Inflammatory macrophage treated with lipopolysaccharide for 1 hour (primary cell): Measurements from ENCODE around the gene PCNT.

ENCODE experiments used
- DNase-seq, 2 donors: peaks; one replicate each; pipeline ENCODE4 v3.0.0-alpha.2; 2020 to 2022

The PCNT gene, protein sequence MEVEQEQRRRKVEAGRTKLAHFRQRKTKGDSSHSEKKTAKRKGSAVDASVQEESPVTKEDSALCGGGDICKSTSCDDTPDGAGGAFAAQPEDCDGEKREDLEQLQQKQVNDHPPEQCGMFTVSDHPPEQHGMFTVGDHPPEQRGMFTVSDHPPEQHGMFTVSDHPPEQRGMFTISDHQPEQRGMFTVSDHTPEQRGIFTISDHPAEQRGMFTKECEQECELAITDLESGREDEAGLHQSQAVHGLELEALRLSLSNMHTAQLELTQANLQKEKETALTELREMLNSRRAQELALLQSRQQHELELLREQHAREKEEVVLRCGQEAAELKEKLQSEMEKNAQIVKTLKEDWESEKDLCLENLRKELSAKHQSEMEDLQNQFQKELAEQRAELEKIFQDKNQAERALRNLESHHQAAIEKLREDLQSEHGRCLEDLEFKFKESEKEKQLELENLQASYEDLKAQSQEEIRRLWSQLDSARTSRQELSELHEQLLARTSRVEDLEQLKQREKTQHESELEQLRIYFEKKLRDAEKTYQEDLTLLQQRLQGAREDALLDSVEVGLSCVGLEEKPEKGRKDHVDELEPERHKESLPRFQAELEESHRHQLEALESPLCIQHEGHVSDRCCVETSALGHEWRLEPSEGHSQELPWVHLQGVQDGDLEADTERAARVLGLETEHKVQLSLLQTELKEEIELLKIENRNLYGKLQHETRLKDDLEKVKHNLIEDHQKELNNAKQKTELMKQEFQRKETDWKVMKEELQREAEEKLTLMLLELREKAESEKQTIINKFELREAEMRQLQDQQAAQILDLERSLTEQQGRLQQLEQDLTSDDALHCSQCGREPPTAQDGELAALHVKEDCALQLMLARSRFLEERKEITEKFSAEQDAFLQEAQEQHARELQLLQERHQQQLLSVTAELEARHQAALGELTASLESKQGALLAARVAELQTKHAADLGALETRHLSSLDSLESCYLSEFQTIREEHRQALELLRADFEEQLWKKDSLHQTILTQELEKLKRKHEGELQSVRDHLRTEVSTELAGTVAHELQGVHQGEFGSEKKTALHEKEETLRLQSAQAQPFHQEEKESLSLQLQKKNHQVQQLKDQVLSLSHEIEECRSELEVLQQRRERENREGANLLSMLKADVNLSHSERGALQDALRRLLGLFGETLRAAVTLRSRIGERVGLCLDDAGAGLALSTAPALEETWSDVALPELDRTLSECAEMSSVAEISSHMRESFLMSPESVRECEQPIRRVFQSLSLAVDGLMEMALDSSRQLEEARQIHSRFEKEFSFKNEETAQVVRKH (N-terminal part only)

DNA sequence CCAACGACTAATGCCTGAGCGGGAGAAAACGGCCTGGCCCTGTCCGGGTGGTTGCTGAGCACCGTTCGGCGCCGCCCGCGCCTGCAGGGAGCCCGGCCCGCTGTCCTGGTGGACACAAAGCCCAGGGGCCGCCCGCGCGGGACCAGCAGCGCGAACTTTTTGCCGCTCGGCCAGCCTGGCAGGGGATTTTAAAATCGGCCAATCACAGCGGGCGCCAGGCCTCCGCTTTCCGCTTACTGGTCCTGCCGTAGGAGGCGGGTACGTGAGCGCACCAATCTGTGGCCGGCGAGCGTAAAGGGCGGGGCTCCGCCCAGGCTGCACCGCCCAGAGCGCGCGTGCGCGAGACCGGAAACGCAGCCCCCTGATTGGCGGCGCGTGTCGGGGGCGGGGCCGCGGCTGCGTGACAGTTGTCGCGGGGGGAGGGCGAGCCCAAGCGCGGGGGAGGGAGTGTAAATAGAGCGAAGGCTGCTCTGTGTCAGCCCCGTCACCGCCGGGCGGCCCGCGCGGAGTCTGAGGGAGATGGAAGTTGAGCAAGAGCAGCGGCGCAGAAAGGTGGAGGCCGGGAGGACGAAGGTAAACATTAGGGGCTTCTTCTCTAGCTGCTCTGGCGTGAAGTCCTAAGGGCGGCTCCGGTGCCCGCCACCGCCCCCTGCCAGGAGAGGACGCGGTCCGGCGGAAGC, at the start of gene PCNT, which contains the start of gene C21orf58:
TSS of gene PCNT (plus strand) at position 447 of the 680 bp plus-strand sequence. CDS start at position 520, 73 bp downstream.
TSS of gene C21orf58 (minus strand) at position 161 of the 680 bp plus-strand sequence. CDS start 1,132 bp downstream, outside the sequence.
- peak; percentile 96 to 98 for DNase-seq

- no peak for DNase-seq
Observed at GRCh38 chr21:46274797-46275390, 49.1 kb upstream of the PCNT start.

- peak in 1 of 2 donors; percentile 32 for DNase-seq
Observed at GRCh38 chr21:46284077-46284644, 39.8 kb upstream of the PCNT start.

GRCh38 chr21:46284733-46285132, 39.2 kb upstream of the PCNT start:
- peak; percentile 62 to 65 for DNase-seq

DNA sequence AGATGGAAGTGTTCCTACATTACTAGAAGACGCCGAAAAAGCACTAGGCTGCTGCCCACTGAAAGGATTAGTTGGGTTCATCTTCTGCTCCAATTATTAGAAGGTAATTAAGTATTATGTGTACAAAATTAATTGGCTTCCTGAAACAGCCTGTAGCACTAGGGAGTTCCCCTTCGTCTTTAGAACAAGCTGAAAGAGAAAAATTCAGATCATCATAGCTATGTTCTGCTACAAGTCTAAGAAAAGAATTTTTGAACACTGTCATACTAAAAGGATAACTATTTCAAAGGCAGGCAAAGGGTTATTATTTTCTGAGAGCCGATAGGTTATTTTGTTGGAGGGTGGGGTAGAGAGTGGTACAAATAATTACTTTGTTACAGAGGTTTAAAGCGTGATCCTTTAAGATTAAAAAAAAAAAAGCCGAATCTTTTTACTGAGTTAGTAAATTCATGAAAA, 38.7 kb upstream of the PCNT start, which contains the start of gene MCM3AP:
TSS of gene MCM3AP (minus strand) at position 406 of the 456 bp plus-strand sequence. CDS start at position 81, 325 bp downstream.
- DNase-seq: no peak

DNA sequence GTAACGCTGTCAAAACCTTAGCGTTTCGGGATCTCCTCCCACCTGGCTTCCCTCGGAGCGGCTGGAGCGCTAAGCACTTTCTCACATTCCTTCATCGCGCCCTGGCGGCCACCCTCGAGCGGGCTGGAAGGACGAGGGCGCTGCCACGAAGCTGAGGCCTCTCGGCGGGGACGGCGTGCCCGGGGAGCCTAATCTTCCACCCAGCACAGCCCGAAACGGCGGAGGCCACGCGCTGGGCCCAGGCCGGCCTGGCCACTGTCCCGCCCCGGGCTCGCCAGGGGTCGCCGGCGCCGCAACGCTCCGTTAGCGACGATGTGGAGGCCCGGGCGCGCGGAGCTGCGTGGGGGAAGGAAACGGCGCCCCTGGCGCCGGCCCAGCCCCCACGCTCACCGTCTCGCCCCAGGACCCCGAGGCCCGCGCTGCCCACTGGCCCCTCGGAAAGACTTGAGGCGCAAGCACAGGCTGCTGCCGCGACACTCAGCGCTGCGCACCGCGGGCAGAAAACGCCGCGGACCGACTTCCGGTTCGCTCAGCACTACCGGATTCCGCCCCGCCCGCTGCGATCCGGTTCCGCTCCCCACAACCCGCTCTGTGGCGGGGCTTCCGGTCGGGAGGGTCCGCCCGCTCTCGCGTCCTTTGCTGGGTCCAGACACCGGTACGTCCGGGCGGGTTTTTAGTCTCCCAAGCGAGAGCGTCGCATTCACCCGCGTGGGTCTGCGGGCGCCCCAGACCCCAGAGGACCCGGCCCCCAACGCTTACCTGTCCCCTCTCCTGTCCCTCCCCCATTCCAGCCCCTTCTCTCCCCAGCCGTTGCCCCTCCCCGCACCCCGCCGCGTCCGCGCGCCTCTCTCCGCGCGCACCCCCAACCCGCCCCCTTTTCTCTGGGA, 38.0 kb upstream of the PCNT start, which contains the start of gene YBEY:
TSS of gene YBEY (plus strand) at position 582 of the 887 bp plus-strand sequence. CDS start 572 bp downstream, outside the sequence.
- DNase-seq: peak; percentile 83 to 93

GRCh38 chr21:46286648-46287002, 37.3 kb upstream of the PCNT start:
- DNase-seq: peak; percentile 75 to 80

DNA sequence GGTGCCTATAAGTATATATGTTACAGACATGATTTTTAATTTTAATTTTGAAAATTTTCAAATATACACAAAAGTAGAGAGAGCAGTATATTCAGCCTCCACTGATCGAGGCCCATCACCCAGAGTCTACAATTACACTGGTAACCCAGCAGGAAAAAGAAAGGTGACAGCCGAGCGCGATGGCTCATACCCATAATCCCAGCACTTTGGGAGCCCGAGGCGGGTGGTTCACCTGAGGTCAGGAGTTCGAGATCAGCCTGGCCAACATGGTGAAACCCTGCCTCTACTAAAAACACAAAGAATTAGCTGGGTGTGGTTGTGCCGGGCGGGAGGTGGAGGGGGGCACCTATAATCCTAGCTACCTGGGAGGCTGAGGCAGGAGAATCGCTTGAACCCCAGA, 36.4 kb upstream of the PCNT start:
- no peak for DNase-seq

DNA sequence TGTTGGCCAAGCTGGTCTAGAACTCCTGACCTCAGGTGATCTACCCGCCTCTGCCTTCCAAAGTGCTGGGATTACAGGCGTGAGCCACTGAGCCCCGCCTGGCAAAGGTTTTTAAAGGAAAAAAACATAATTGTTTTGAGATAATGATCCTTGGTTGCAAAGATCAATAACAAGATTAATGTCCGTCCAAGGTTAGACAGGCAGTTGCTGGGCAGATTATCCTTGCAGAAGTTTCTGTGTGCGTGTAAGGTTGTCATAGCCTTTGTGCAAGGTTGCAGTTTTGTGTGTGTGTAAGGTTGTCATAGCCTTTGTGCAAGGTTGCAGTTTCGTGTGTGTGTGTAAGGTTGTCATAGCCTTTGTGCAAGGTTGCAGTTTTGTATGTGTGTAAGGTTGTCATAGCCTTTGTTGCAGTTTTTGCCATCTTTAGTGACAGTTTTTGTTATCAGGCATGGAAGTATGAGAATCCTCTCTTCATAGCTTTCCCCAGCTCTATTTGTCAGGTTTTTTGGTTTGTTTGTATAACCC, 34.2 kb upstream of the PCNT start:
- no peak for DNase-seq

GRCh38 chr21:46291561-46291960, 32.4 kb upstream of the PCNT start:
- DNase-seq: no peak

DNA sequence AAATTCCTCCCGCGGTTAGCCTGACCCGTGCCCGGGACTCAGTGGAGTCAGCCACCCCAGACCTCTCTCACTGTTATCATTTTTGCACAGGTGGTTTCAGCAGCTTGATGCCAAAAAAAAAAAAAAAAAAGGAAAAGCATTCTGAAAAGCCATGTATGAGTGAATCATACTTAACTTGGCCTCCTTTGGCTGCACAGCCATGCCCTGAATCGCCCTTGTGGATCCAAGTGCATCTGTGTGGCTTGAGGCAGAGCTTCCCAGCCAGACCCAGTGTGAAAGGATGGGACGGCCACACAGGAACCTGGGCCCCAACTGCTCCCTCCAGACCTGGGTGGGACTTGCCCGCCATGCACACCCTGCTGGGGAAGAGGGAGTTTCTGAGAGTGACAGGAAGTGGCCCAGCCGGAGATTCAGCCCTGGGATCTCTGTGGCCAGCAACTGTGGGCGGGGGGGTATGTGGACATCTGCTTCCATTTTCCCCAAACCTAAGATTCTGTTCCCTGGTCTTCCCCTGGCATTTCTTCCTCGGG, 29.2 kb upstream of the PCNT start:
- DNase-seq: peak; percentile 80 to 83

DNA sequence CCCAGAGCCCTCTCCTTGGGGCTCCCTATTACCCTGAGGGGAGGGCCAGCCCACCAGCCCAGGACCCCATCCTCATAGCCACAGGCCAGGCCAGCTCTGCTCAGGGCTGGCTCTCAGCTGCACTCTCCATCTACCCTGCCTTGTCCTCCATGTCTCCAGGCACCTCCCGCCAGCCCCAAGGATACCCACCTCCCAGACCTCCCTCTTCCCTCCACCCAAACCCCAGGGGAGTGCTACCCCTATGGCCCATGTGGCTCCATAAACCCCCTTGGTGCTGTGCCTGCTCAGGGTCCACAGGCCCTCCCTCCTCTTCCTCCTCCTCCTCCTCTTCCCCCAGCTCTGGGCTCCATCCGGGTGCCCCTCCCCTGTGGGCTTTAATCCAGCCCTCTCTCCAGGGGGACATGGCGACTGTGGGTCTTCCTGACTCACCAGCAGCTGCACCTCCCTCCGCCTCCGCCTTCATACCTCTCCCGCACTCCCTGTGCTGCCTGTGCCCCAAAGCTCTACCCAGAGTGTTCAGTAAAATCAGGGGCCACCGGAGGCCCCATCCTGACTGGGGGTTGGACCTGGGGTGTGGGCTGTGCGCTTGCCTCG, 28.7 kb upstream of the PCNT start:
- DNase-seq: no peak

DNA sequence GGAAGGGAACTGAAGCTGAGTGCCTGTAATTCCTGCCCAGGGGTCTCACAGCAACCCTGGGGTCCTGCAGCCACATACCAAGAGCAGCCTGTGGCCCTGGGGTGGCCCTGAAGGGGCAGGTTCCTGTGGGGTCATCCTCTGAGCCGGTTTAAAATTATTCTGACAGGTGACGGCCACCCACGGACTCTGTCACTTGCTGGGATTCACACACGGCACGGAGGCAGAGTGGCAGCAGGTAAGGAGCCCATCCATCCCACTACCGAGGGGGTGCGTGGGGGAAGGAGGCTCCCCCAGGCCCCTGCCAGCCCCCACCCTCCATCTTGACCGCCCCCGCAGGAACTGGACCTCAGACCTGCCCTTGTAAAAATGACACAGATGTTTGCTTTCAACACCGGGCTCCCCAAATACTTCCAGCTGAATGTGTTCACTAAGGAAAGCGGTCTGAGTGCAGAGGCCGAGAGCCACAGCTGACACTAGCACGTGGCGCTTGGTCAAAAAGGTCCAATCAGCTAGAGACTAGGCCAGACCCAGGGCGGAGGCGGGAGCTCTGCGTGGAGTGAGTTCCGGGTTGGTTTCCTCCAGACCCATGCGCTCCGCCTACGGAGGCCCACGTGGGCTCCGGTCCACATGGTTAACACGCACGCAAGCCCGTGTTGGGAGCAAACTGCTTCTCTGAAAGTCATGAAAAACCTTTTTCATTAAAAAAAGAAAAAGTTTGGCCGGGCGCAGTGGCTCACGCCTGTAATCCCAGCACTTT, 27.8 kb upstream of the PCNT start:
- peak; percentile 84 to 89 for DNase-seq

- DNase-seq: no peak
Observed at GRCh38 chr21:46297338-46298271, 26.4 kb upstream of the PCNT start.

DNA sequence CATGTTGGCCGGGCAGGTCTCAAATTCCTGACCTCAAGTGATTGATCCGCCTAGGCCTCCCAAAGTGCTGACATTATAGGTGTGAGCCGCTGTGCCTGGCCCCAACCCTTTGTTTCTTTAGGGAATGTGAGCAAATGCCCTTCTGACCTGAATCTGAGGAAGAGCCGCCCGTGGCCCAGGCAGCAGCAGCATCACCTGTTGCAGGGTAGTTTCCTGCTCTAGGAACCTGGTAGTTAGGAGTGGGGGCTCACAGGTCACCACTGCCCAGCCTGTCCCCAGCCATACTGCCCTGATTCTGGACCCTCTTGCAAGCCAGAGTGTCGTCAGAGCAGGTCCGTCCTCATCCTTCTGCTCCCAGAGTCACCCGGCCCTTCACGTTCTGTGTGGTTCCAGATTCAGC, 24.8 kb upstream of the PCNT start:
- no peak for DNase-seq

GRCh38 chr21:46301759-46302158, 22.2 kb upstream of the PCNT start:
- no peak for DNase-seq

- DNase-seq: no peak
Observed at GRCh38 chr21:46304437-46304836, 19.5 kb upstream of the PCNT start.
